ENCODE measurements around the gene IQCB1.

DNA sequence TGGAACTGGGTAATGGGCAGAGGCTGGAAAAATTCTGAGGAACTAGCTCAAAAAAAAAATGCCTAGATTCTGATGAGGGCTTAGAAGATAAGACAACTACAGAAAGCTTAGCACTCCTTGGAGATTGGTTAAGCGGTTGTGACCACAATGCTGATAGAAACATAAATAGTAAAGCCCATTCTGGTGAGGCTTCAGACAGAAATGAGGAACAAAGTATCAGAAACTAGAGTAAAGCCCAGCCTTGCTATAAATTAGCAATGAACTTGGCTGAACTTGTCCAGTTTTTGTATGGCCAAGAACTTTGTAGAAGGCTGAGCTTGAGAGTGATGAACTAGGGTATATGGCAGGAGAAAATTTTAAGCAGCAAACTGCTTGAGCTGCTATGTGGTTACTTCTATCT, 110.7 kb downstream of the IQCB1 start:
- TF ChIP-seq EZH2 (IDR thresholded peaks at IDR 0.05; ENCODE audit: borderline replicate concordance, low read depth, low read length, severe bottlenecking), result no peak
- TF ChIP-seq, protein P1, sequence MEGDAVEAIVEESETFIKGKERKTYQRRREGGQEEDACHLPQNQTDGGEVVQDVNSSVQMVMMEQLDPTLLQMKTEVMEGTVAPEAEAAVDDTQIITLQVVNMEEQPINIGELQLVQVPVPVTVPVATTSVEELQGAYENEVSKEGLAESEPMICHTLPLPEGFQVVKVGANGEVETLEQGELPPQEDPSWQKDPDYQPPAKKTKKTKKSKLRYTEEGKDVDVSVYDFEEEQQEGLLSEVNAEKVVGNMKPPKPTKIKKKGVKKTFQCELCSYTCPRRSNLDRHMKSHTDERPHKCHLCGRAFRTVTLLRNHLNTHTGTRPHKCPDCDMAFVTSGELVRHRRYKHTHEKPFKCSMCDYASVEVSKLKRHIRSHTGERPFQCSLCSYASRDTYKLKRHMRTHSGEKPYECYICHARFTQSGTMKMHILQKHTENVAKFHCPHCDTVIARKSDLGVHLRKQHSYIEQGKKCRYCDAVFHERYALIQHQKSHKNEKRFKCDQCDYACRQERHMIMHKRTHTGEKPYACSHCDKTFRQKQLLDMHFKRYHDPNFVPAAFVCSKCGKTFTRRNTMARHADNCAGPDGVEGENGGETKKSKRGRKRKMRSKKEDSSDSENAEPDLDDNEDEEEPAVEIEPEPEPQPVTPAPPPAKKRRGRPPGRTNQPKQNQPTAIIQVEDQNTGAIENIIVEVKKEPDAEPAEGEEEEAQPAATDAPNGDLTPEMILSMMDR (IDR thresholded peaks at IDR 0.05; ENCODE audit: borderline replicate concordance, extremely low read depth, low read length, poor library complexity, severe bottlenecking), result no peak

Data from DND-41 (cell line).